Adrenal gland (tissue), 5 donors: ENCODE results near the gene GPC3.

Experiments used
- POLR2A ChIP-seq, 2 donors: fragments of 450-650 bp; IDR thresholded peaks; one replicate each; pipeline ENCODE4 v1.6.1; 2017; ENCODE audit warnings: antibody characterized with exemption in 2 of 2, mild to moderate bottlenecking in 2 of 2, moderate library complexity in 1 of 2
- TF ChIP-seq, protein P1 (sequence below), 6 experiments: fragments of 450-650 bp in 4 of 6; fragments of 200-600 bp in 2 of 6; sonication (generic) in 1 of 6; IDR thresholded peaks; 1 replicate in 5 of 6; 2 replicates in 1 of 6; pipeline versions ENCODE4 v1.5.1 to v1.8.0; 2016 to 2021; ENCODE audit warnings: antibody characterized with exemption in 6 of 6, mild to moderate bottlenecking in 2 of 6, moderate library complexity in 1 of 6
- donor health status: DM: no; HTN: no; CAD: no.

DNA sequence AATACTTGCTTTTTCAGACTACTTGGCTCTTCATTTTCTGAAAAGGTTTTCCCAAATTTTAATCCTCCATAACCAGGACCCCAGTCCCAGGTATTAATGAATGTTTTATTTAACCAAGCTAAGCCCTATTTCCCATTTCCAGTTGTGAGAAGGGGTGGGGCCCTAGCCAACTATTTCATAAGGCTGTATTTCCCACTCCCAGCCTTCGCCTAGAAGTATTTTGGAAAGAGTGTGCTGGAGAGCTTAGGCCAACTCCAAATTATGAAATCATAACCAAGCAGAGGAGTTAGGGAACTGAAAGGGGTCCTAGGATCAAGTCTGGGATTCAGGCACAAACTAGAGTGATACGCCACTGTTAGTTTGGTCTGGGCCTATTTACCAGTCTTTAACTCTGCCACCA is 421.7 kb downstream of the GPC3 start:
- TF ChIP-seq, protein P1, sequence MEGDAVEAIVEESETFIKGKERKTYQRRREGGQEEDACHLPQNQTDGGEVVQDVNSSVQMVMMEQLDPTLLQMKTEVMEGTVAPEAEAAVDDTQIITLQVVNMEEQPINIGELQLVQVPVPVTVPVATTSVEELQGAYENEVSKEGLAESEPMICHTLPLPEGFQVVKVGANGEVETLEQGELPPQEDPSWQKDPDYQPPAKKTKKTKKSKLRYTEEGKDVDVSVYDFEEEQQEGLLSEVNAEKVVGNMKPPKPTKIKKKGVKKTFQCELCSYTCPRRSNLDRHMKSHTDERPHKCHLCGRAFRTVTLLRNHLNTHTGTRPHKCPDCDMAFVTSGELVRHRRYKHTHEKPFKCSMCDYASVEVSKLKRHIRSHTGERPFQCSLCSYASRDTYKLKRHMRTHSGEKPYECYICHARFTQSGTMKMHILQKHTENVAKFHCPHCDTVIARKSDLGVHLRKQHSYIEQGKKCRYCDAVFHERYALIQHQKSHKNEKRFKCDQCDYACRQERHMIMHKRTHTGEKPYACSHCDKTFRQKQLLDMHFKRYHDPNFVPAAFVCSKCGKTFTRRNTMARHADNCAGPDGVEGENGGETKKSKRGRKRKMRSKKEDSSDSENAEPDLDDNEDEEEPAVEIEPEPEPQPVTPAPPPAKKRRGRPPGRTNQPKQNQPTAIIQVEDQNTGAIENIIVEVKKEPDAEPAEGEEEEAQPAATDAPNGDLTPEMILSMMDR (IDR thresholded peaks at IDR 0.05), result no peak
- no peak for TF ChIP-seq POLR2A (IDR thresholded peaks at IDR 0.05)
